ENCODE measurements around the gene ZNF283. TPM values are rescaled to one million over a fixed set of nuclear protein-coding genes. Genes with fewer than 3 reads are reported as not detected.
"Not testable (repeated sequence)": the region's sequence is repeated elsewhere in the genome, so short reads cannot be mapped to it uniquely, and the experiment has no call there.

Gene ZNF283
- total and polyA plus RNA-seq, 9 of the 15 experiments (the other 6 are each of a cell fraction or from before 2014, with no cell fraction given) = 6.0 to 19.5 (median 9.8) TPM

GRCh38 chr19:43824572-43824971 lies 2.5 kb upstream of the ZNF283 start:
- intact Hi-C loops (cut with micrococcal nuclease); in situ Hi-C loops (cut with MboI); ATAC-seq; H2AFZ ChIP-seq (ENCODE audit: low read depth, low read length); H3K36me3 ChIP-seq (ENCODE audit: control insufficient read depth, insufficient read depth, low read length); H3K4me2 ChIP-seq (ENCODE audit: insufficient read depth, low read length); H3K27ac ChIP-seq (ENCODE audit: extremely low read depth, low read depth, low read length); BruUV-seq (replicated peaks); H3K9me1 ChIP-seq (ENCODE audit: control insufficient read depth, insufficient read depth, low read length); DNase-seq (ENCODE audit: extremely low read depth in 1 of 4, low spot score in 3 of 4); H3K4me3 ChIP-seq; H3K9ac ChIP-seq (ENCODE audit: insufficient read depth in 1 of 2, low read depth in 2 of 2, low read length in 2 of 2); FAIRE-seq; H3K9me3 ChIP-seq (replicated peaks; ENCODE audit: control insufficient read depth, insufficient read depth, low read depth, low read length); H4K20me1 ChIP-seq (replicated peaks; ENCODE audit: control insufficient read depth, insufficient read depth, low read length); H3K79me2 ChIP-seq (ENCODE audit: control insufficient read depth, insufficient read depth, low read length); CTCF ChIA-PET (ENCODE audit: low intra/inter-chr PET ratio); H3K4me1 ChIP-seq (replicated peaks in 1 of 2; ENCODE audit: control insufficient read depth in 2 of 2, insufficient read depth in 2 of 2, low read length in 2 of 2); POLR2A ChIA-PET: not testable (repeated sequence)
- 5% methylated on average over 4 of the region's 4 CpGs for WGBS (ENCODE audit: insufficient coverage, low coverage, missing lambda C conversion rate)
- H3K27me3 ChIP-seq (ENCODE audit: control insufficient read depth in 2 of 2, insufficient read depth in 2 of 2, low read length in 2 of 2) = peaks cover 10 to 11% of the 10 kb centered on the region in 2 experiments

GRCh38 chr19:43839139-43839538 lies 12.0 kb downstream of the ZNF283 start:
- FAIRE-seq (no peak), ATAC-seq (no peak), DNase-seq (ENCODE audit: extremely low read depth in 1 of 4, low spot score in 3 of 4) (no peak)
- Histone ChIP-seq H3K4me3 (no peak overlapping the region), H3K27me3 (ENCODE audit: control insufficient read depth in 2 of 2, insufficient read depth in 2 of 2, low read length in 2 of 2) (no peaks in the 10 kb centered on the region), H3K4me2 (ENCODE audit: insufficient read depth, low read length) (no peak overlapping the region), H3K36me3 (ENCODE audit: control insufficient read depth, insufficient read depth, low read length) (peaks cover 70% of the 10 kb centered on the region), H2AFZ (ENCODE audit: low read depth, low read length) (no peak overlapping the region), H4K20me1 (replicated peaks; ENCODE audit: control insufficient read depth, insufficient read depth, low read length) (no peaks in the 10 kb centered on the region), H3K9ac (ENCODE audit: insufficient read depth in 1 of 2, low read depth in 2 of 2, low read length in 2 of 2) (no peak overlapping the region), H3K4me1 (replicated peaks in 1 of 2; ENCODE audit: control insufficient read depth in 2 of 2, insufficient read depth in 2 of 2, low read length in 2 of 2) (no peaks in the 10 kb centered on the region), H3K9me3 (replicated peaks; ENCODE audit: control insufficient read depth, insufficient read depth, low read depth, low read length) (peaks cover 9% of the 10 kb centered on the region), H3K27ac (ENCODE audit: extremely low read depth, low read depth, low read length) (no peak overlapping the region), H3K9me1 (ENCODE audit: control insufficient read depth, insufficient read depth, low read length) (no peaks in the 10 kb centered on the region), H3K79me2 (ENCODE audit: control insufficient read depth, insufficient read depth, low read length) (no peaks in the 10 kb centered on the region)
- POLR2A ChIA-PET = no interaction called here
- in situ Hi-C loops (cut with MboI) = no loop called here
- no peak for TF ChIP-seq RBM17 (IDR thresholded peaks at IDR 0.05; ENCODE audit: borderline replicate concordance, low read depth, low read length)
- no peak for TF ChIP-seq ZNF140 (CRISPR knock-in tag; IDR thresholded peaks at IDR 0.05)
- no peak for TF ChIP-seq MITF (IDR thresholded peaks at IDR 0.05)
- TF ChIP-seq ZNF354B (CRISPR knock-in tag; IDR thresholded peaks at IDR 0.05) = no peak
- TF ChIP-seq ZNF785 (CRISPR knock-in tag; IDR thresholded peaks at IDR 0.05) = no peak
- TF ChIP-seq ZNF695 (CRISPR knock-in tag; IDR thresholded peaks at IDR 0.05) = no peak
- no peak for TF ChIP-seq NFYB (IDR thresholded peaks at IDR 0.05; ENCODE audit: extremely low read depth, insufficient read length)
- no TSS peak for BruUV-seq (replicated peaks)
- intact Hi-C loops (cut with micrococcal nuclease) = no loop called here
- CTCF ChIA-PET (ENCODE audit: low intra/inter-chr PET ratio) = no interaction called here

Data from K562 (cell line).